IPS DF 6.9 (cell line): ENCODE measurements around the gene GPM6B.

Experiments used
- DNase-seq: peaks from one replicate; pipeline ENCODE4 v3.0.0-alpha.2; 2013; ENCODE audit warnings: low read depth, low spot score
- H3K27ac ChIP-seq: one replicate; pipeline ENCODE4 v1.5.1; 2013; ENCODE audit warnings: low read length, control low read depth
- H3K27me3 ChIP-seq: 2 replicates; pipeline ENCODE4 v1.6.1; 2013; ENCODE audit warnings: mild to moderate bottlenecking, low read length; ENCODE audit not compliant: control insufficient read depth, insufficient read depth
- H3K36me3 ChIP-seq: 2 replicates; pipeline ENCODE4 v1.6.1; 2013; ENCODE audit warnings: low read length; ENCODE audit not compliant: control insufficient read depth, insufficient read depth
- H3K4me1 ChIP-seq: 2 replicates; pipeline ENCODE4 v1.6.1; 2013; ENCODE audit warnings: low read length; ENCODE audit not compliant: control insufficient read depth, insufficient read depth
- H3K4me3 ChIP-seq: 2 replicates; pipeline ENCODE4 v1.5.1; 2013; ENCODE audit warnings: mild to moderate bottlenecking, low read length
- H3K9me3 ChIP-seq: 2 replicates; pipeline ENCODE4 v1.6.1; 2013; ENCODE audit warnings: low read length, inconsistent platforms; ENCODE audit not compliant: control insufficient read depth, insufficient read depth
- WGBS: extraction: QIAGEN DNeasy Blood & Tissue Kit; methylation state at CpG from one replicate; pipeline ENCODE4 v1.1.7; 2013; ENCODE audit warnings: mixed read lengths, missing lambda C conversion rate; ENCODE audit not compliant: insufficient read length, insufficient coverage; 5-methylcytosine and 5-hydroxymethylcytosine counted together

The GPM6B gene, protein sequence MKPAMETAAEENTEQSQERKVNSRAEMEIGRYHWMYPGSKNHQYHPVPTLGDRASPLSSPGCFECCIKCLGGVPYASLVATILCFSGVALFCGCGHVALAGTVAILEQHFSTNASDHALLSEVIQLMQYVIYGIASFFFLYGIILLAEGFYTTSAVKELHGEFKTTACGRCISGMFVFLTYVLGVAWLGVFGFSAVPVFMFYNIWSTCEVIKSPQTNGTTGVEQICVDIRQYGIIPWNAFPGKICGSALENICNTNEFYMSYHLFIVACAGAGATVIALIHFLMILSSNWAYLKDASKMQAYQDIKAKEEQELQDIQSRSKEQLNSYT

DNA sequence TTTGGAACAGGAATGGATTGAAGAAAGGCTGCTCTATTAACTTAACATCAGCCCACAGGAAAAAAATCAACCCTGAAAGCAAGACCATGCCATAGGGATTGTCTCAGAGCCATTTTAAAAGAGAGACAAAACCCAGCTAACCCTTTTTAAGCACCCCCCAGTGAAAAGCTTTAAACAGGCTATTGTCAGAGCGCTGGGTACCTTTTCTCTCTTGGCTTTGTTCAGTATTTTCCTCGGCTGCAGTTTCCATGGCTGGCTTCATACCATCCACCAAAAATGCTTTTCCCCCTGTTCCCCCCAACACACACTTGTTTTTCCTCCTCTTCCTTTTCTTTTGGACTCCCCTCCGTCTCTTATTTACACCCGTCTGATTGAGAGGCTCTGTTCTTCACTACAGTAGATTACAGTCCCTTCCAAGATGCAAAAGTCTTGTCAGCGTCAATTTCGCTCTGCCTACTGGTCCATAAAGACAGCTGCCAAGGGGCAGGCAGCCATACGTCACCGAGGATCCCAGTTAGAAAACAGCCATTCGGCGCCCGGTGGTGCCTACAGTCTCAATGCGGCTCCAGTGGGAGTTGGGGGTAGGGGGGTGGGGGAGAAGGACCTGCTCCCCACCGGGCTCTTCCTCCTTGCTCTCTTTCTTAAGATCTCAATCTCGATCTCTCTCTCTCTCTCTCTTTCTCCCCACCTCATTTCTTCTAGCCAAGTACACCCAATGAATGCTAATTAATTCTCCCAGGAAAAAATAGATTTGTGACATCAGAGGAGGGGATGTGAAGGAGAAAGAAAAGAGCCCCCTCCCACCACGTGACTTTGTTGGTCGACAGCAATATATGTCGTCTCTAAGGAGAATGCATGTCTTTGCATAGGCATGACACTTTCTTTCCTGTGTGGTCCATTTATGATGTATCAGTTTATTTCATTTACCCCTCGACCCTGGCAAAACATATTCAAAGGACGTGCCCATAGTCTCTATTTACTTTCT lies at the start of gene GPM6B:
Gene GPM6B (minus strand): TSS at position 451 of the 985 bp plus-strand sequence. CDS start 189 bp downstream, at position 262.
- Histone ChIP-seq H3K27ac (no peak within 1 kb of the TSS), H3K36me3 (no peaks in the 10 kb centered on the region), H3K4me3 (no peak within 1 kb of the TSS), H3K4me1 (no peaks in the 10 kb centered on the region), H3K9me3 (no peaks in the 10 kb centered on the region), H3K27me3 (no peaks in the 10 kb centered on the region)
- WGBS: no CpG with 5 or more reads among the region's 19 CpGs
- no peak for DNase-seq

DNA sequence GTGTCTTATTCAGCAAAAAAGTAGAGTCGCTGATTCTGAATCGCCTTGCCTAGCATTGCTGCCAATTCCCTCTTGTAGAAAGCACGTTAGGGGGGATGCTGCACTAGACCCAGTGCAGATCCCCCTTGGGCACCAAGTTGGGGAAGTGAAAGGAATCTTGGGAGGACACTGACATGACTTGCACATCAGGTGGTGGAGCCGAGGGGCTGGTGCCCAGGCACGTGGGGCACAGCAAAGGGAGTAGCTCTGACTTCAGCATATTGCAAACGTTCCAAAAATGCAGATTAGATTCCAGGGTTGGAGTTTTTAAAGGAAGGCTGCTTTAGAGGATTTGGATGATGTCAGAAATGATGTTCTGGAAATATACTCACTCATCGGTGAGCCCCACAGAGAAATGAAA lies 47.4 kb upstream of the GPM6B start:
- no peaks in the 10 kb centered on the region for H3K9me3 ChIP-seq
- no peaks in the 10 kb centered on the region for H3K4me1 ChIP-seq
- DNase-seq: no peak
- no peak overlapping the region for H3K4me3 ChIP-seq
- no peaks in the 10 kb centered on the region for H3K36me3 ChIP-seq
- no peaks in the 10 kb centered on the region for H3K27me3 ChIP-seq
- H3K27ac ChIP-seq: no peak overlapping the region
- WGBS: no CpG with 5 or more reads among the region's 7 CpGs

DNA sequence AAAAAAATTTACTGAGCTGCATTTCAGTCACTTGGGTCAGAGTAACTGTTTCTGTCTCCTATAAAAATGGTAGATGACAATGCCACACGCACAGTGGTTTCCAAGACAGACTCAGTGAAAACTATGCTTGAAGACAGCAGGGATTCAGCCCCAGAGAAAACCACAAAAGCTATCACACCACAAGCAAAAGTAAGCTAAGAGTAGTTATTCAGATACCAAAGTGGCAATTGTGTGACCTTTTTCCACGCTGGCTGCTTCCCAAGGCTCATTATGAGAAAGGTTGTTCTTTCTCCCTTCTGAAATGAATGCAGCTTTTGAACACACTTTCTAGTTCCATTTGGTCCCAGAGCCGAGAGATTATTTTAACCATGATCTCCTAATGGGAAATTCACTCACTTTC lies 46.4 kb upstream of the GPM6B start:
- no peak for DNase-seq
- Histone ChIP-seq H3K27ac (no peak overlapping the region), H3K4me3 (no peak overlapping the region), H3K36me3 (no peaks in the 10 kb centered on the region), H3K4me1 (no peaks in the 10 kb centered on the region), H3K27me3 (no peaks in the 10 kb centered on the region), H3K9me3 (no peaks in the 10 kb centered on the region)
- no CpG with 5 or more reads among the region's 3 CpGs for WGBS

DNA sequence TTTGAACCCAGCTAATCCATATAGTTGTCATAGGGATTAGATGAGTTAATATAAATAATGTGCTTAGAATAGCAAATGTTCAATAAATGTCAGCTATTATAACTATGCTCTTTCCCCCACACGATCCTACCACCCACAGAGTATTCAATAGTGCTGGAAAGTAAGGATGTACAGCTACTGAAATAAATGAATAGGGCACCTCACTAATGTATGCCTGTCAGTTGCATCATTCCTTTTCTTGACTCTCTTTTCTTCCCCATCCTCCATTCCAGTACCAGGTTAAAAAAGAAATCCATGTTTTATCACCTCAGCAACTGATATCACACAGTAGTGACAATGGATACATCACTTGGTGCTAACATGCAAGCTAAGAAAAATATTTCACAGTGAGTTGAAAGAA lies 42.8 kb upstream of the GPM6B start:
- Histone ChIP-seq H3K27ac (no peak overlapping the region), H3K27me3 (no peaks in the 10 kb centered on the region), H3K4me1 (no peaks in the 10 kb centered on the region), H3K4me3 (no peak overlapping the region), H3K9me3 (no peaks in the 10 kb centered on the region), H3K36me3 (no peaks in the 10 kb centered on the region)
- DNase-seq: no peak
- no CpG with 5 or more reads among the region's 1 CpG for WGBS

DNA sequence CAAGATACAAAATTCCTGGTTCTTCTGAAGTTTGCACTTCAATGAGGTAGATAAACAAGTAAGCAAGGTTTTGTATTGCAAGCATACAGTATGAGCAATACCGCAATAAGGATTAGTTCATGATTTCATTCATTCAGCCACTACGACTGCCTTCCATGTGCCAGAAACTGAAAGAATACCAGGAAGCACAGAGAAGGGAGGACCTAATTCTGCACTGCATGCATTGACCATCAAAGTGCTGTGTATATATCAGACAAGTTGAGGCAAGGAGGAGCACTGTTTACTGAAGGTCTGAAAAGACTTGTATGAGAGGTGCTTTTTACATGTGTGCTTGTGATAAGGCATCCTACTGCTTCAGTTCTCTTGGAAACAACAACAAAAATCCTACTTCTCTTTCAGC lies 40.9 kb upstream of the GPM6B start:
- no peaks in the 10 kb centered on the region for H3K9me3 ChIP-seq
- peaks cover 3% of the 10 kb centered on the region; the same call in 1 of the 2 replicates for H3K4me1 ChIP-seq
- no peak for DNase-seq
- H3K4me3 ChIP-seq: no peak overlapping the region
- H3K27ac ChIP-seq: no peak overlapping the region
- H3K27me3 ChIP-seq: no peaks in the 10 kb centered on the region
- WGBS: no CpG with 5 or more reads among the region's 2 CpGs
- no peaks in the 10 kb centered on the region for H3K36me3 ChIP-seq

DNA sequence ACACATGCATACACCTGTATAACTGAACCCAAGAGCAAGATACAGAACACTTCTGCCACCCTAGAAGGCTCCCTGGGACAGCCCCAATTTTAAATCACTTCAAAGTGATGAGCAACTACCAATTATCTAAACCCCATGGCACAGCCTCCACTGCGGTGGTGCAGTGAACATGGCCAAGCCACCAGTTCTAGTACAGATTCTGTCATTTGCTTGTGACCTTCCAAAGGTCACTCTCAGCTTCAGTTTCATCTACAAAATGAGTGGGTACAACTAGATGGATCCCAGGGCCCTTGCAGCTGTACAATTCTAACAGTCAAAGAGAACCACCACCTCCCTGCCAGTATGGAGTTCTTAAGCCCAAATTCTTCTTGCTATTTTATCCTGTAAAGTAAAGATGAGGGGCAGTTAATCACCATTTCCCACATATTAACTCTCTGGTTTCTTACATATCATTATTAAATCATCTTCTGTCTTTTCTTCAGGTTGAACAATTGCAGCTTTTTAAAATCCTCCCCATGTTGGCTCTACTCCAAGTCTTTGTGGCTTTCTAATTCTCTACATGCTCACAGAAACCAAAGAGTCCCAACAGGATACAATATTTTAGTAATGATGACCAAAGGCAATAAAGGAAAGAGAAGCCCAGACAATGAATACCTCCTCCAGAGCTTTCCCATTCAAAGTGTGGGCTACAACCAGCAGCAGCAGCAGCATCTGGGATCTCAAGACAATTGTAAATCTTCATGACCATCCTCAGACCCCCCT lies 39.0 kb upstream of the GPM6B start:
- H3K27ac ChIP-seq: no peak overlapping the region
- peaks cover 3% of the 10 kb centered on the region; the same call in 1 of the 2 replicates for H3K4me1 ChIP-seq
- WGBS: no CpG with 5 or more reads among the region's 1 CpG
- H3K9me3 ChIP-seq: no peaks in the 10 kb centered on the region
- no peak overlapping the region for H3K4me3 ChIP-seq
- no peak for DNase-seq
- no peaks in the 10 kb centered on the region for H3K36me3 ChIP-seq
- no peaks in the 10 kb centered on the region for H3K27me3 ChIP-seq

DNA sequence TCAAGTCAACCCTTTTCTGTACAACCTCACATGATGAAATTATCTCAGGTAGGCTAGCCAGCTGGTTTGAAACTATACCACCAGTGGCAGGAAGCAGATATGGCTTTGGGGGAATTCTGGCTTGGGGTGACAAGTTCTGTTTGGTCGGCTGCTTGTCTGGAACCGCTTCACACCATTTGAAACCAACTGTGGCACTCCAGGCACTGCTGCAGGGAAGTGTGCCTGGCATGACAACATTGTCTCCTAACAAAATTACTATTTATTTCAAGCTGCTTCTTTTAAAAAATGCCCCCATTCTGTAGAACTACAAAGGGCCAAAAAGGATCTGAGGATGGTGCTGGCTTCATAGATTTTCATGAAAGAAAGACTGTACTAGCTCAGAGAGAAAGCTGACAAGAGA lies 37.1 kb upstream of the GPM6B start:
- H3K4me3 ChIP-seq: no peak overlapping the region
- no CpG with 5 or more reads among the region's 2 CpGs for WGBS
- H3K27me3 ChIP-seq: no peaks in the 10 kb centered on the region
- DNase-seq: no peak
- H3K36me3 ChIP-seq: no peaks in the 10 kb centered on the region
- H3K9me3 ChIP-seq: no peaks in the 10 kb centered on the region
- H3K27ac ChIP-seq: no peak overlapping the region
- H3K4me1 ChIP-seq: peaks cover 3% of the 10 kb centered on the region; the same call in 1 of the 2 replicates

DNA sequence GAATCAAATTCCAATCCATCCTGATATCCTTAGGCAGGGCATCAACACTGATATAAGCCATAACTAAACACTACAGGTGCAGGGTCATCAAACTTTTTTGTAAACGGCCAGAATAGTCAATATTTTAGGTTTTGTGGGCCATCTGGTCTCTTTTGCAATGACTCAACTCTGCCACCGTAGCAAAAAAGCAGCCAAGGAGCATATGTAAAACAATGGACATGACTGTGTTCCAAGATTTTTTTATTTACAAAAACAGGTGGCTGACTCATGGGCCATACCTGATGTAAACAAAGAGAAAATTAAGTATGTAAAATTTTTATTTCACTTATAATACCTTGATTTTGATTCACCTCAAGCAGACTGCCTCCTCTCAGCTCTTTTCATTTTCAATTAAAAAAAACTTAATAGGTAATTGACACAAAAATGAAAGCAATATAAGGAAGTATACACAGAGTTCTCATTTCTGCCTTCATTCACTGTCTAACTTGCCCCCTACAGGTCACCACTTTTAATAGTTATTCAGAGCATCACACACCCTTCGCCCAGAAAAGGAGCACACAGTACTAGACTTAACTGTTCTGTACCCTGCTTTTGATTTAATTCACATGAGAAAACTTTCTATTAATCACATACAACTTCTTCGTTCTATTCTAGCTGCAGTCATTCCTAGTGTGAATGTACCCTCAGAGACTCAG lies 35.3 kb upstream of the GPM6B start:
- Histone ChIP-seq H3K27me3 (no peaks in the 10 kb centered on the region), H3K9me3 (no peaks in the 10 kb centered on the region), H3K4me1 (peaks cover 3% of the 10 kb centered on the region; the same call in 1 of the 2 replicates), H3K27ac (no peak overlapping the region), H3K36me3 (no peaks in the 10 kb centered on the region), H3K4me3 (no peak overlapping the region)
- DNase-seq: no peak
- WGBS: no CpG with 5 or more reads among the region's 4 CpGs

DNA sequence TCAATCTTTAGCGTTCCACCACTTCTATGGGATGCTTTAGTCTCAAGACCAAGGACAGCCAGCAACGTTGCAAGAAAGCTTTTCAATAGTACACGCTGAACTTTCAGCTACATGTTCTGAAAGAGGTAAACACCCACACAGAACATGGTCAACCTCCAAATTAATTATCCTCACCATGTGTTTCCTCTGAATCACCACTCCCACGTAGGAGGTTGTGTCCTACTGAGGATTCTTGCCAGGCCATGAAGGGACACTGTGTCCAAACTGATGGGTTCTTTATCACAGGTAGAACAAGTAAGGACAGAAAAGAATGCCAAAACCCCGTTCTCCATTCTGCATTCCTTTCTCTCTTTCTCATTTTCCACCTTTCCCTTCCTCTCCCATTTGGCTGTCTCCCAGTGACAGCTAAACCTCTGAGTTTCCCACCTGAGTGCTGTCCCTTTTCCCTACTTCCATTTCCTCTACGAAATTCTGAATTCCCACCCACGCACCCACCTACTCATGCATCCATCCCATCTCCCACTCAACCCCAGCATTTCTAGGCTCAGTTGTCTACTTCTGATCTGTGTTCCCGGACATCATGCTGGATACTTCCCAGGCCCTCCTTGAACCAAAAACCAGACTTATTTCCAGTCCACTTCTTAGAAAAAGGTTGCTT lies 29.0 kb upstream of the GPM6B start:
- Histone ChIP-seq H3K4me3 (no peak overlapping the region), H3K9me3 (no peaks in the 10 kb centered on the region), H3K4me1 (no peaks in the 10 kb centered on the region), H3K27me3 (no peaks in the 10 kb centered on the region), H3K36me3 (no peaks in the 10 kb centered on the region), H3K27ac (no peak overlapping the region)
- no CpG with 5 or more reads among the region's 8 CpGs for WGBS
- DNase-seq: no peak
